HCT116 (cell line): ENCODE data around the gene WDR83. TPM values are rescaled to one million over a fixed set of nuclear protein-coding genes. Genes with fewer than 3 reads are reported as not detected.
"Not testable (repeated sequence)": the region's sequence is repeated elsewhere in the genome, so short reads cannot be mapped to it uniquely, and the experiment has no call there.

Source experiments
- ATAC-seq: fragments of 200-7000 bp; cut with Tn5 transposase; 2 replicates; pipeline ENCODE4 v1.9.1; 2020; ENCODE audit warnings: mild to moderate bottlenecking, moderate library complexity
- BruUV-seq: library from RNA; stranded (reverse); fragments of 400-500 nt; replicated peaks from 2 replicates; lab custom pipeline; 2021; lab: Mats Ljungman, UMichigan
- CTCF ChIA-PET: fragments of 300-600 bp; sonication (Branson Sonifier 250); formaldehyde crosslinking; loops from one replicate; lab custom pipeline; 2021; ENCODE audit warnings: antibody characterized with exemption; lab: Charles Lee
- POLR2A ChIA-PET: fragments of 300-600, 350-600 bp; sonication (Branson Sonifier 250); formaldehyde crosslinking; loops from one replicate; lab custom pipeline; 2021; ENCODE audit warnings: antibody characterized with exemption; lab: Charles Lee
- RAD21 ChIA-PET, 2 experiments: fragments of 300-600 bp; sonication (Branson Sonifier 250); formaldehyde crosslinking; loops; one replicate each; lab custom pipeline; 2023; ENCODE audit warnings: low total read pairs in 2 of 2; ENCODE audit not compliant: uncharacterized antibody in 2 of 2, unreplicated experiment in 2 of 2, low non-redundant PET in 1 of 2; lab: Charles Lee
- DNase-seq: peaks from one replicate; pipeline ENCODE4 v3.0.0-alpha.2; 2010; ENCODE audit warnings: low read depth, low spot score
- H2AFZ ChIP-seq: fragments of 200-600 bp; shearing (Covaris generic), sonication (generic); 2 replicates; pipeline ENCODE4 v1.6.1; 2017; ENCODE audit warnings: low read depth, mixed run types, mixed read lengths, antibody characterized with exemption, low read length; ENCODE audit not compliant: poor library complexity, severe bottlenecking
- H3K27ac ChIP-seq: 2 replicates; pipeline ENCODE4 v1.5.1; 2012; ENCODE audit warnings: low read depth, low read length
- H3K27me3 ChIP-seq: fragments of 200-600 bp; sonication (generic); 2 replicates; pipeline ENCODE4 v1.6.1; 2016; ENCODE audit warnings: mixed run types, low read length, mixed read lengths; ENCODE audit not compliant: insufficient read depth
- H3K36me3 ChIP-seq, 2 experiments: fragments of 200-500 bp in 1 of 2; fragments of 200-600 bp in 1 of 2; sonication (Bioruptor generic) in 1 of 2; sonication (generic) in 1 of 2; 2 replicates each; pipeline versions ENCODE4 v1.5.1 to v1.6.1; 2014 to 2016; ENCODE audit warnings: low read length in 2 of 2, inconsistent platforms in 1 of 2, mixed read lengths in 1 of 2, mixed run types in 1 of 2; ENCODE audit not compliant: insufficient read depth in 2 of 2, control insufficient read depth in 1 of 2
- H3K4me1 ChIP-seq, 2 experiments: fragments of 200-600 bp in 1 of 2; sonication (generic) in 1 of 2; 2 replicates each; pipeline versions ENCODE4 v1.5.1 to v1.6.1; 2012 to 2017; ENCODE audit warnings: low read length in 2 of 2, inconsistent platforms in 1 of 2, mild to moderate bottlenecking in 1 of 2, mixed read lengths in 1 of 2, mixed run types in 1 of 2, moderate library complexity in 1 of 2; ENCODE audit not compliant: insufficient read depth in 2 of 2, control insufficient read depth in 1 of 2
- H3K4me2 ChIP-seq: fragments of 200-600 bp; sonication (generic); 2 replicates; pipeline ENCODE4 v1.6.1; 2017; ENCODE audit warnings: mixed run types, low read length, mixed read lengths
- H3K4me3 ChIP-seq, 2 experiments: fragments of 200-600 bp in 1 of 2; sonication (generic) in 1 of 2; replicated peaks in 1 of 2; 2 replicates each; pipeline ENCODE4 v1.5.1; 2011 to 2016; ENCODE audit warnings: low read length in 2 of 2, control low read depth in 1 of 2, low read depth in 1 of 2, mild to moderate bottlenecking in 1 of 2, mixed read lengths in 1 of 2, mixed run types in 1 of 2
- H3K79me2 ChIP-seq: fragments of 200-600 bp; sonication (generic); 2 replicates; pipeline ENCODE4 v1.6.1; 2017; ENCODE audit warnings: mild to moderate bottlenecking, mixed run types, low read length, moderate library complexity, mixed read lengths; ENCODE audit not compliant: insufficient read depth
- H3K9ac ChIP-seq: fragments of 200-600 bp; sonication (generic); 2 replicates; pipeline ENCODE4 v1.6.1; 2016; ENCODE audit warnings: low read length, mixed read lengths
- H3K9me2 ChIP-seq: fragments of 200-600 bp; sonication (generic), shearing (Covaris generic); 2 replicates; pipeline ENCODE4 v1.6.1; 2017; ENCODE audit warnings: mixed run types, mild to moderate bottlenecking, moderate library complexity; ENCODE audit not compliant: insufficient read depth
- H3K9me3 ChIP-seq, 2 experiments: fragments of 200-500 bp in 1 of 2; fragments of 200-600 bp in 1 of 2; sonication (Bioruptor generic) in 1 of 2; sonication (generic) in 1 of 2; 2 replicates each; pipeline ENCODE4 v1.6.1; 2014 to 2017; ENCODE audit warnings: low read length in 2 of 2, mixed read lengths in 2 of 2, inconsistent platforms in 1 of 2, low read depth in 1 of 2, mild to moderate bottlenecking in 1 of 2, mixed run types in 1 of 2, moderate library complexity in 1 of 2; ENCODE audit not compliant: control insufficient read depth in 1 of 2, insufficient read depth in 1 of 2
- H4K20me1 ChIP-seq: fragments of 200-600 bp; sonication (generic), shearing (Covaris generic); 2 replicates; pipeline ENCODE4 v1.6.1; 2017; ENCODE audit warnings: mixed run types, mild to moderate bottlenecking, moderate library complexity; ENCODE audit not compliant: insufficient read depth
- CEBPB ChIP-seq: IDR thresholded peaks from 2 replicates; pipeline ENCODE4 v1.6.1; 2012; ENCODE audit warnings: low read depth
- EGR1 ChIP-seq: IDR thresholded peaks from 2 replicates; pipeline ENCODE4 v1.6.1; 2012; ENCODE audit warnings: low read depth
- ELF1 ChIP-seq: IDR thresholded peaks from 2 replicates; pipeline ENCODE4 v1.6.1; 2012; ENCODE audit warnings: low read depth, borderline replicate concordance
- EZH2phosphoT487 ChIP-seq: fragments of 200-600 bp; IDR thresholded peaks from 2 replicates; pipeline ENCODE4 v1.6.1; 2018; ENCODE audit warnings: antibody characterized with exemption, borderline replicate concordance
- MAX ChIP-seq: IDR thresholded peaks from 2 replicates; pipeline ENCODE4 v1.6.1; 2012
- POLR2A ChIP-seq: IDR thresholded peaks from 2 replicates; pipeline ENCODE4 v1.7.0; 2011; ENCODE audit warnings: borderline replicate concordance; ENCODE audit not compliant: insufficient read depth, insufficient read length; ENCODE audit errors: extremely low read depth
- SIN3A ChIP-seq: IDR thresholded peaks from 2 replicates; pipeline ENCODE4 v1.6.1; 2012; ENCODE audit warnings: low read depth
- SRF ChIP-seq: IDR thresholded peaks from 2 replicates; pipeline ENCODE4 v1.6.1; 2012; ENCODE audit warnings: low read depth
- ZFX ChIP-seq: fragments of 450-650 bp; IDR thresholded peaks from 2 replicates; pipeline ENCODE4 v1.6.1; 2017
- ZNF274 ChIP-seq: fragments of 200-500 bp; sonication (Bioruptor generic); IDR thresholded peaks from 2 replicates; pipeline ENCODE4 v1.6.1; 2014; ENCODE audit warnings: mild to moderate bottlenecking, low read depth, low read length, inconsistent platforms
- intact Hi-C: fragments of 100-400 bp; cut with micrococcal nuclease; formaldehyde crosslinking; loops from 2 replicates; pipeline ENCODE4 v1.10.0; 2022
- total RNA-seq: library from RNA; stranded (reverse); gene quantifications from one replicate; pipeline ENCODE4 v1.2.1, GENCODE V29; 2021; ENCODE audit not compliant: unreplicated experiment

Gene WDR83
- total RNA-seq, 1 experiment from 2014 or later, result 20.1 TPM

- TF ChIP-seq ZNF274 (no peak), EGR1 (no peak), POLR2A (no peak), CEBPB (no peak), SIN3A (no peak), EZH2phosphoT487 (no peak), MAX (no peak), ELF1 (no peak), SRF (no peak), ZFX (no peak)
- TF ChIP-seq, all 23 proteins: peak for 0
Measured at GRCh38 chr19:12676928-12677327, 10.3 kb downstream of the WDR83 start (continued).

- POLR2A ChIA-PET, result interaction anchor here (0.7 kb wide), 1 partner anchor 44 kb away, joined by 4 read pairs; no protein-coding TSS in a partner anchor
- peaks cover 30% of the 10 kb centered on the region for H3K79me2 ChIP-seq
Measured at GRCh38 chr19:12678039-12678438, 11.4 kb downstream of the WDR83 start.

More at GRCh38 chr19:12678039-12678438, 11.4 kb downstream of the WDR83 start:
- DNase-seq, ATAC-seq, H4K20me1 ChIP-seq, H3K9me3 ChIP-seq, H3K4me3 ChIP-seq, H2AFZ ChIP-seq, intact Hi-C loops, RAD21 ChIA-PET, H3K27ac ChIP-seq, H3K9ac ChIP-seq, H3K4me2 ChIP-seq, BruUV-seq, H3K9me2 ChIP-seq, H3K27me3 ChIP-seq: not testable (repeated sequence)
- H3K36me3 ChIP-seq, result peaks cover 24 to 47% of the 10 kb centered on the region in 2 experiments; a peak in 3 of 4 replicates
- CTCF ChIA-PET, result interaction anchor here (0.7 kb wide), 1 partner anchor 629 kb away, joined by 3 read pairs; no protein-coding TSS in a partner anchor
- peaks cover 9 to 22% of the 10 kb centered on the region in 2 experiments; a peak in 3 of 4 replicates for H3K4me1 ChIP-seq
